RWPE2 (cell line): ENCODE data around the gene KCNK15.

ENCODE experiments used
- ATAC-seq: fragments of 200-7000 bp; cut with Tn5 transposase; 3 replicates; pipeline ENCODE4 v1.9.1; 2021; ENCODE audit warnings: low read depth
- DNase-seq: peaks from one replicate; pipeline ENCODE4 v3.0.0-alpha.2; 2020; ENCODE audit warnings: low spot score
- H3K27ac ChIP-seq: fragments of 450-650 bp; 2 replicates; pipeline ENCODE4 v1.5.1; 2017; ENCODE audit warnings: mild to moderate bottlenecking; ENCODE audit not compliant: poor library complexity, severe bottlenecking
- H3K27me3 ChIP-seq: fragments of 250-450 bp; sonication (Bioruptor Pico); 2 replicates; pipeline ENCODE4 v1.5.1; 2021; ENCODE audit warnings: mild to moderate bottlenecking, moderate library complexity; ENCODE audit not compliant: insufficient read depth, poor library complexity, severe bottlenecking
- H3K36me3 ChIP-seq: fragments of 250-450 bp; sonication (Bioruptor Pico); 2 replicates; pipeline ENCODE4 v1.5.1; 2020; ENCODE audit warnings: low read depth, mild to moderate bottlenecking, moderate library complexity
- H3K4me1 ChIP-seq: fragments of 250-450 bp; sonication (Bioruptor Pico); 2 replicates; pipeline ENCODE4 v1.5.1; 2021; ENCODE audit warnings: mild to moderate bottlenecking, moderate library complexity; ENCODE audit not compliant: insufficient read depth, poor library complexity, severe bottlenecking
- H3K4me3 ChIP-seq: fragments of 250-450 bp; sonication (Bioruptor Pico); 2 replicates; pipeline ENCODE4 v1.5.1; 2021; ENCODE audit warnings: mild to moderate bottlenecking, moderate library complexity; ENCODE audit not compliant: severe bottlenecking
- H3K9me3 ChIP-seq: fragments of 250-450 bp; sonication (Bioruptor Pico); 2 replicates; pipeline ENCODE4 v1.5.1; 2021; ENCODE audit warnings: mild to moderate bottlenecking, moderate library complexity; ENCODE audit not compliant: severe bottlenecking
- CTCF ChIP-seq: fragments of 450-650 bp; IDR thresholded peaks from one replicate; pipeline ENCODE4 v1.5.1; 2017; ENCODE audit warnings: mild to moderate bottlenecking, moderate library complexity; ENCODE audit not compliant: poor library complexity, severe bottlenecking

The KCNK15 gene

GRCh38 chr20:44723391-44723790 lies 22.3 kb upstream of the KCNK15 start:
- DNase-seq, result no peak
- no peaks in the 10 kb centered on the region for H3K9me3 ChIP-seq
- no peak overlapping the region for H3K4me3 ChIP-seq
- H3K27me3 ChIP-seq, result no peaks in the 10 kb centered on the region
- peaks cover 26% of the 10 kb centered on the region for H3K4me1 ChIP-seq
- ATAC-seq, result no peak
- no peak for TF ChIP-seq CTCF
- no peaks in the 10 kb centered on the region for H3K36me3 ChIP-seq
- no peak overlapping the region for H3K27ac ChIP-seq

- no peaks in the 10 kb centered on the region for H3K36me3 ChIP-seq
- no peaks in the 10 kb centered on the region for H3K27me3 ChIP-seq
- no peaks in the 10 kb centered on the region for H3K9me3 ChIP-seq
- H3K4me1 ChIP-seq, result peaks cover 29% of the 10 kb centered on the region
- TF ChIP-seq CTCF, result no peak
- H3K27ac ChIP-seq, result no peak overlapping the region
- ATAC-seq (no peak), DNase-seq (no peak)
- no peak overlapping the region for H3K4me3 ChIP-seq
Measured at GRCh38 chr20:44723798-44724362, 21.8 kb upstream of the KCNK15 start.

GRCh38 chr20:44724423-44725091 lies 21.1 kb upstream of the KCNK15 start:
- TF ChIP-seq CTCF, result no peak
- no peaks in the 10 kb centered on the region for H3K36me3 ChIP-seq
- no peak overlapping the region for H3K27ac ChIP-seq
- no peak overlapping the region for H3K4me3 ChIP-seq
- H3K4me1 ChIP-seq, result peaks cover 36% of the 10 kb centered on the region
- ATAC-seq (no peak), DNase-seq (peak; percentile 85)
- H3K27me3 ChIP-seq, result no peaks in the 10 kb centered on the region
- H3K9me3 ChIP-seq, result no peaks in the 10 kb centered on the region

- Histone ChIP-seq H3K27ac (no peak overlapping the region), H3K4me3 (no peak overlapping the region), H3K27me3 (no peaks in the 10 kb centered on the region), H3K4me1 (peaks cover 39% of the 10 kb centered on the region), H3K36me3 (no peaks in the 10 kb centered on the region), H3K9me3 (no peaks in the 10 kb centered on the region)
- no peak for ATAC-seq
- no peak for TF ChIP-seq CTCF
- DNase-seq, result no peak
Measured at GRCh38 chr20:44725837-44726236, 19.8 kb upstream of the KCNK15 start.

GRCh38 chr20:44727039-44727438 lies 18.6 kb upstream of the KCNK15 start:
- Histone ChIP-seq H3K4me1 (peaks cover 33% of the 10 kb centered on the region), H3K36me3 (no peaks in the 10 kb centered on the region), H3K27ac (no peak overlapping the region), H3K9me3 (no peaks in the 10 kb centered on the region), H3K27me3 (no peaks in the 10 kb centered on the region), H3K4me3 (no peak overlapping the region)
- no peak for ATAC-seq
- peak; percentile 83 for DNase-seq
- no peak for TF ChIP-seq CTCF
